SK-N-SH (cell line): Measurements from ENCODE around the gene NACC1.

Experiments
- CHD2 ChIP-seq: fragments of 150-350 bp; IDR thresholded peaks from 2 replicates; pipeline ENCODE4 v1.6.1; 2018; ENCODE audit warnings: low read length; ENCODE audit not compliant: partially characterized antibody
- CTCF ChIP-seq: fragments of 200-600 bp; sonication (generic); IDR thresholded peaks from 2 replicates; pipeline ENCODE4 v1.6.1; 2017; ENCODE audit warnings: antibody characterized with exemption, mild to moderate bottlenecking, moderate library complexity
- MAX ChIP-seq: IDR thresholded peaks from 2 replicates; pipeline ENCODE4 v1.4.0; 2012; ENCODE audit warnings: low read depth
- RAD21 ChIP-seq: IDR thresholded peaks from 2 replicates; pipeline ENCODE4 v1.6.1; 2012; ENCODE audit warnings: mild to moderate bottlenecking, low read length

GRCh38 chr19:13071444-13072187, 46.4 kb upstream of the NACC1 start:
- no peak for TF ChIP-seq CTCF
- TF ChIP-seq CHD2: no peak
- no peak for TF ChIP-seq MAX
- no peak for TF ChIP-seq RAD21
